ENCODE results near the gene CCDC88A.

- TF ChIP-seq POLR2A (IDR thresholded peaks at IDR 0.05; ENCODE audit: low read length) (no peak), GATA1 (IDR thresholded peaks at IDR 0.05; ENCODE audit: low read depth, low read length) (no peak)
Observed at GRCh38 chr2:55437515-55438390, 18.1 kb upstream of the CCDC88A start.
